ENCODE data around the gene FAF1.

Gene FAF1

DNA sequence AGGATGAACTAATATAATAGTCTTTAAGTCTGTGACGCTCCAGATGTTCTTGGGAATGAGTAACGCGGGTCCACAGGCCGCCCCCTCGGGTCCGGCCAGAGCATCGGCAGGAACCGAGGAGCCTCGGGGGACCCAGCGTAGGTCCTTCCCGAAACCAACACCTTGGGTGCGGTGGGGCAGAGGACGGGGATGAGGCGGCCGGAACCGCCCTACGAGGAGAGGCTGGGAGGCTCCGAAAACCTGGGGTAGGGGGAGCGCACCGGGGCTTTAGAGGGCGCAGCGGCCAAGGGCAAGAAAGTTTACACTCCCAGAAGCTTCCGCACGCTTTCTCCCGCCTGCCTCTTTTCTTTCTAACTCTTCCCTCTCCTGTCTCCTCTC lies 543.9 kb downstream of the FAF1 start:
- DNase-seq (ENCODE audit: low spot score) = peak; percentile 12

DNA sequence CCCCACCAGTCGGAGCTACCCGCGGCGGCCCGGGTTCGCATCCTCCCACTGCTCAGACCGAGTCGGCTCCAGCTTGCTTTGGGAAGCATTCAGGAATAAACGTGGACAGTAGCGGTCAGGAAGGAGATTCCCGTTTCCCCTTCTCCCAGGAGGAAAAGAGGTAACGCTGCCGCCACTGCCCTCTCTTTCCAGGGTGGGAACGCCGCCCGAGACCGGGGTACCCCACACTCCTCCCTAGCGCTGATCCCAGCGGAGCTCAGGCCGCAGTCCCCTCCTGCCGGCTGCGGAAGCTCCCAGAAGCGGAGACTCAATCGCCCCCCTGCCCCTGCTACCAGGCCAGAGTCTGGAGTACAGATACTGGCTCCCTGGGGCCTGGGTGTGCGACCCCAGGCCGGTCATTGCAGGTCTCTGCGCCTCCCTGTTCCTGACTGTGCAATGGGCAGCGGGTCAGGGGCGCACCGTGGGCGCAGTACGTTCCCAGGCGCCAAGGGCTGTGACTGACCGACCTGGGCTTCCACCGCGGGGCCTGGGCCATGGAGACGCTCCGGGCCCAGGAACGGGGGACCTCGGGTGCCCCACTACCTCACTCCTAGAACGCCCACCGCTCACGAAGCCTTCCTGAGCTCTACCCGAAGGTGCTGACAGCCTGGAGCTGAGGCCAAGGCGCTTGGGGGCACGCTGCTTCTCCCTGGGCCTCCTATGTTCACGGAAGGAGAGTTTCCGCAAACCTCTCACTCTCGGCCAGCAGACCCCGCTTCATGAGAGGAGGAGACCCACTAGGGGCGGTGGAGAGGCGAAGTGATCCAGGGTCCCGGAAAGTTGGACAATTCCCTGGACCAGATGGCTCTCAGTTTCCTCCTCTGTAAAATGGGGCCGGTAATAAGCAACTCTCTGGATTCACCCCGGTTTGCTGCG lies 544.6 kb downstream of the FAF1 start:
- no peak for DNase-seq (ENCODE audit: low spot score)

DNA sequence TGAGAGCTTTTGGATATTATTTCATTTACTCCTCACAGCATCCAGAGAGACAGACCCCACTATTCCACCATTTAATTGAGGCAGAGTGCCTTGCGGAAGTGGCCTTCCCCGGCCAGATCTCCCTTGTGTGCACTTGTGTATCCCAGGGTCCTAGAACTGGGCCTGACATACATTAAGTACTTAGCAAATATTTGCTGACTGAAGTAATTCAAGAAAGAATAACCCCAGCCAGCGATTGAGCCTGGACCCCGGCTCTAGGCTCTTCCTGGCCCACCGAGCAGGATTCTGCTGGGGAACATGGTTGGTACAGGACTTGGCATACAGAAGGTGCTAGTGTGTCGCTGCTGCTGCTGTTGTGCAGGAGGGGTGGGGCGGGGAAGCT lies 545.2 kb downstream of the FAF1 start:
- no peak for DNase-seq (ENCODE audit: low spot score)

DNA sequence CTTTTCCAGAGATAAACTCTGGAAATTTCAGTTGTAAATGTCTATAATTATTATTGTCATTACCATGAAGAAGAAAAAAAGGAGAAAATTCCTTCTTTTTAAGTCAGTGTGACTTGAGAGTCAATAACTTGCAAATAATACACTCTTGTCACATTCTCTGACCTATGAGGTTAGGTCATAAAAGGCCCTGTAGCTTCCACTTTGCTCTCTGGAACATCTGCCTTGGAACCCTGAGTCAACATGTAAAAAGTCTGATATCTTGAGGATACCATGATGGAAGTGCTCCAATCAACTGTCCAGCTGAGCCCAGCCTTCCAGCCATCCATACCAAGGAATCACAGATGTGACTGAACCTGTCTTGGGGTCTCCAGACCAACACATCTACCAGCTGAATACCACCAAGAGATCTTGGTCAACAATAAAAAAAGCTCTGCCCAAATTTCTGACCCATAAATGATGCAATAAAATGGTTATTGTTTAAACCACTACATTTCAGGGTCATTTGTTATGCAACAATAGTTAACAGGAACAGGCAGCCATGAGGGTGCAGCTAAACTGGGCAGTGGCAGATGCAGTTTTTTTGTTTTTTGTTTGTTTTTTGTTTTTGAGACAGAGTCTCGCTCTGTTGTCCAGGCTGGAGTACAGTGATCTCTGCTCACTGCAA lies 547.1 kb downstream of the FAF1 start:
- no peak for DNase-seq (ENCODE audit: low spot score)

DNA sequence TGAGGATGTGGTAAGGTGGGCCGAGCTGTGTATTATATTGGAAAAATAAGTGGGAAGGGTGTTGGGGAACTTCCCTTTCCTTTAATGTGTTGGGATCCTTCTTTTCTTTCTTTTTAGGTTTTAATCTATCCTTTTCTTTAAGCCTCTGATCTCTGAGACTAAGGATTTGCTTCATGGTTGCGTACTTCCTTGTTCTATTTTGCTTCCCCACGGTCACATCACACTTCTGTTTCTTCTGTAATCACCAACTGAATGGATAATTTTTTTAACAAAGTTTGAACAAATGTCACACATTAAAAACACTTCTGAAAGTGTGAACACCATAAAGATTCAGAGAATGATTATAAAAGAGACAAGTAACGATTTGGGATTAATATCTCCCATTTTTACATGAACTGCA lies 554.3 kb downstream of the FAF1 start:
- DNase-seq (ENCODE audit: low spot score) = no peak

DNA sequence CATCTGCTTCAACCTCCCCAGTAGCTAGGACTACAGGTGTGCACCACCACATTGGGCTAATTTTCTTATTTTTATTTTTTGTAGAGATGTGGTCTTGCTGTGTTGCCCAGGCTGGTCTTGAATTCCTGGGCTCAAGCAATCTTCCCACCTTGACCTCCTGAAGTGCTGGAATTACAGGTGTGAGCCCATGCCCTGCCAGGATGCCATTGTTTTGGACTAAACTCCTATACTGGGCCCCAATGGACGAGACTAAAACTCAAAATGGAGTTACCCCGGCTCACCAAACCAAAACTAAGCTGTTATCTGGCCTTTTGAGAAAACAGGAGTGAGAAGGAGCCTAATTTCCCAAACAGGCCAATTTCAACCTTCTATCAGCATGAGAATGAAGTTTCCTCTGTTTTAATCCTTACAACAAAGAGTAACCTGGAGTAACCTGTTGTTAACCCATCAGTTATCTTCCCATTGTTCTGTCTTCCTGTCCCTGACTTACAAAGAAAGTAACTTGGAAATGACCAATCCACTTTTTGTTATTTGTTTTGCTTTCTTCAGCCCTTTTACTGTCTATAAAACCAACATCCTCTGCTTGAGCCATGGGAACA lies 566.4 kb downstream of the FAF1 start:
- no peak for DNase-seq (ENCODE audit: low spot score)
